ENCODE measurements around the gene RPE.

Gene RPE

GRCh38 chr2:210046851-210047500 is 44.5 kb downstream of the RPE start:
- no peak for DNase-seq (ENCODE audit: extremely low read depth, insufficient read length)
- no peak overlapping the region for H3K4me3 ChIP-seq (replicated peaks; ENCODE audit: low read depth, low read length)
- H3K36me3 ChIP-seq (ENCODE audit: control insufficient read depth, insufficient read depth, low read length): no peaks in the 10 kb centered on the region; the same call in 1 of the 2 replicates
- no peaks in the 10 kb centered on the region for H3K27me3 ChIP-seq (replicated peaks; ENCODE audit: control insufficient read depth, insufficient read depth, low read length)
- no peak for TF ChIP-seq CTCF (IDR thresholded peaks at IDR 0.05; ENCODE audit: insufficient read depth, low read length, poor library complexity, severe bottlenecking)

DNA sequence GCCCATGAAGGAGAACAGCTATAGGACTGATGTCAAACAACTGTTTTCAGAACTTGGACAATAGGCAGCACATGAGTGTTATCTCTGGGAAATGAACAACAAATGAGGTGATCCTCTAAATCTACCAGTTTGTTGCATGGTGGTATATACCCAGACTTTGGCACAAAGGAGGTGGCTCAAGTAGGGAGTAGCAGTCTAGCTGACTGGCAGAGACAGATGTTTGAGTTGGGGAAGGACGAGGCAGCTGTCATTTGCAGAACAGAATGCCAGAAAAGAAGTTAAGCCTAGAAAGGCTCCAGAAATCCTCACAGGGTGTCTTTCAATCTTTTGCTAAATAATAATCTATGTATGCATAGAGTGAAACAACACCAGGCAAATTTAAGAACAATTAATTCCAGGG is 47.4 kb downstream of the RPE start:
- TF ChIP-seq CTCF (IDR thresholded peaks at IDR 0.05; ENCODE audit: insufficient read depth, low read length, poor library complexity, severe bottlenecking): no peak
- no peak for DNase-seq (ENCODE audit: extremely low read depth, insufficient read length)
- Histone ChIP-seq H3K36me3 (ENCODE audit: control insufficient read depth, insufficient read depth, low read length) (no peaks in the 10 kb centered on the region; the same call in 1 of the 2 replicates), H3K27me3 (replicated peaks; ENCODE audit: control insufficient read depth, insufficient read depth, low read length) (no peaks in the 10 kb centered on the region), H3K4me3 (replicated peaks; ENCODE audit: low read depth, low read length) (no peak overlapping the region)

DNA sequence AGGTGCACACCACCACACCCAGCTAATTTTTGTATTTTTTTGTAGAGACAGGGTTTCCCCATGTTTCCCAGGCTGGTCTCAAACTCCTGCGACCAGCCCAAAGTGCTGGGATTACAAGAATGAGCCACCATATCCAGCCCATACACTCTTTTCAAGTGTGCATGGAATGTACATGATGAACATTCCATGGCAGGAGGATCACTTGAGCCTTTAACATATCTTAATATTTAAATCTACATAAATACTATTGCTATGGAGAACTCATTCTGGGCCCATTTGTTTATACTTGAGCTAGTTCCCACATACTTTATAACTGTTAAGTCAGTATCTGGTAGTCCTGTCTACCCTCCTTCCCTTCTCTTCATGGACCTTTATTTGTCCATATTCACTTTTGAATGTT is 48.4 kb downstream of the RPE start:
- Histone ChIP-seq H3K27me3 (replicated peaks; ENCODE audit: control insufficient read depth, insufficient read depth, low read length) (no peaks in the 10 kb centered on the region), H3K4me3 (replicated peaks; ENCODE audit: low read depth, low read length) (no peak overlapping the region), H3K36me3 (ENCODE audit: control insufficient read depth, insufficient read depth, low read length) (no peaks in the 10 kb centered on the region; the same call in 1 of the 2 replicates)
- DNase-seq (ENCODE audit: extremely low read depth, insufficient read length): no peak
- no peak for TF ChIP-seq CTCF (IDR thresholded peaks at IDR 0.05; ENCODE audit: insufficient read depth, low read length, poor library complexity, severe bottlenecking)

DNA sequence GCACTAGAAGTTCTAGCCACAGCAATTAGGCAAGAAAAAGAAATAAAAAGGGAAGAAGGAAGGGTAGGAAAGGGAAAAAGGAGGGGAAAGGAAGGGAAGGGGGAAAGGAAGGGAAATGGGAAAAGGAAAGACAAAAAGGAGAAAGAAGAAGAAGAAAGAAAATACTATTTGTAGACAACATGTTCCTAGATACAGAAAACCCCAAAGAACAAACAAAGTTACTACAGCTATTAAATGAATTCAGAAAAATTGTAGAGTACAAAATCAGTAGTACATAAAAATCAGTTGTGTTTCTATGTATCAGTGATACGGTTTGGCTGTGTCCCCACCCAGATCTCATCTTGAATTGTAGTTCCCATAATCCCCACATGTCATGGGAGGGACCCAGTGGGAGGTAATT is 52.3 kb downstream of the RPE start:
- H3K4me3 ChIP-seq (replicated peaks; ENCODE audit: low read depth, low read length): no peak overlapping the region

DNA sequence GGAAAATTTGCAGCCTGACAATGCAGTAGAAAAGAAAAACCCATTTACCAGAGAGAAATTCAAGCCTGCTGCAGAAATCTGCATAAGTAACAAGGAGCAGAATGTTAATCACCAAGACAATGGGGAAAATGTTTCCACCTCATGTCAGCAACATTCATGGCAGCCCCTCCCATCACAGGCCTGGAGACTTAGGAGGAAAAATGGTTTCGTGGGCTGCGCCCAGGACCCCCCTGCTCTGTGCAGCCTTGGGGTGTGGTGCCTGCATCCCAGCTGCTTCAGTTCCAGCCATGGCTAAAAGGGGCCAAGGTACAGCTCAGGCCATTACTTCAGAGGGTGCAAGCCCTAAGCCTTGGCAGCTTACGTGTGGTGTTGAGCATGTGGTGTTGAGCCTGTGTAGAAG is 53.4 kb downstream of the RPE start:
- Histone ChIP-seq H3K36me3 (ENCODE audit: control insufficient read depth, insufficient read depth, low read length) (no peaks in the 10 kb centered on the region), H3K4me3 (replicated peaks; ENCODE audit: low read depth, low read length) (no peak overlapping the region), H3K27me3 (replicated peaks; ENCODE audit: control insufficient read depth, insufficient read depth, low read length) (no peaks in the 10 kb centered on the region)
- TF ChIP-seq CTCF (IDR thresholded peaks at IDR 0.05; ENCODE audit: insufficient read depth, low read length, poor library complexity, severe bottlenecking): no peak
- no peak for DNase-seq (ENCODE audit: extremely low read depth, insufficient read length)

More for the DNA sequence above, 52.3 kb downstream of the RPE start:
- no peak for TF ChIP-seq CTCF (IDR thresholded peaks at IDR 0.05; ENCODE audit: insufficient read depth, low read length, poor library complexity, severe bottlenecking)
- no peak for DNase-seq (ENCODE audit: extremely low read depth, insufficient read length)
- no peaks in the 10 kb centered on the region; the same call in 1 of the 2 replicates for H3K36me3 ChIP-seq (ENCODE audit: control insufficient read depth, insufficient read depth, low read length)
- H3K27me3 ChIP-seq (replicated peaks; ENCODE audit: control insufficient read depth, insufficient read depth, low read length): no peaks in the 10 kb centered on the region

DNA sequence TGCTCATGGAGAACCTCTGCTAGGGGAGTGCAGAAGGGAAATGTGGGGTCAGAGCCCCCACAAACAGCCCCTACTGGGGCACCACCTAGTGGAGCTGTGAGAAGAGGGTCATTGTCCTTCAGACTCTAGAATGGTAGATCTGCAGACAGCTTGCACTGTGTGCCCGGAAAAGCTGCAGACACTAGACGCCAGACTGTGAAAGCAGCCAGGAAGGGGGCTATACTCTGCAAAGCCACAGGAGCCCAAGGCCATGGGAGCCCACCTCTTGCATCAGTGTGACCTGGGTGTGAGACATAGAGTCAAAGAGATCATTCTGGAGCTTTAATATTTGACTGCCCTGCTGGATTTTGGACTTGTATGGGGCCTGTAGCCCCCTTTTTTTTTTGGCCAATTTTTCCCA is 60.9 kb downstream of the RPE start:
- H3K27me3 ChIP-seq (replicated peaks; ENCODE audit: control insufficient read depth, insufficient read depth, low read length): no peaks in the 10 kb centered on the region
- no peak for TF ChIP-seq CTCF (IDR thresholded peaks at IDR 0.05; ENCODE audit: insufficient read depth, low read length, poor library complexity, severe bottlenecking)
- no peak overlapping the region for H3K4me3 ChIP-seq (replicated peaks; ENCODE audit: low read depth, low read length)
- no peak for DNase-seq (ENCODE audit: extremely low read depth, insufficient read length)
- no peaks in the 10 kb centered on the region for H3K36me3 ChIP-seq (ENCODE audit: control insufficient read depth, insufficient read depth, low read length)
